SK-N-SH treated with all-trans-retinoic acid at 6 μM for 48 hours (cell line): ENCODE data around the gene GAR1.

Source experiments
- ARNTL ChIP-seq: fragments of 450-650 bp; formaldehyde crosslinking; IDR thresholded peaks from 2 replicates; pipeline ENCODE4 v1.5.0; 2020; ENCODE audit warnings: low read depth, mild to moderate bottlenecking, moderate library complexity, borderline replicate concordance
- CSDC2 ChIP-seq: fragments of 250-450 bp; sonication (Bioruptor Pico); IDR thresholded peaks from 2 replicates; pipeline ENCODE4 v1.5.0; 2020; ENCODE audit warnings: mild to moderate bottlenecking, moderate library complexity
- PATZ1 ChIP-seq: fragments of 250-450 bp; sonication (Bioruptor Pico); IDR thresholded peaks from 2 replicates; pipeline ENCODE4 v1.8.0; 2020; ENCODE audit warnings: mild to moderate bottlenecking, moderate library complexity, borderline replicate concordance
- ZFP3 ChIP-seq: fragments of 250-450 bp; sonication (Bioruptor Pico); IDR thresholded peaks from 2 replicates; pipeline ENCODE4 v1.5.0; 2020; ENCODE audit warnings: mild to moderate bottlenecking, moderate library complexity
- TF ChIP-seq, protein P1 (sequence below): fragments of 250-450 bp; sonication (Bioruptor Pico); IDR thresholded peaks from 2 replicates; pipeline ENCODE4 v1.5.1; 2021; ENCODE audit warnings: mild to moderate bottlenecking, moderate library complexity
- TF ChIP-seq, protein P2 (sequence below): fragments of 250-450 bp; sonication (Bioruptor Pico); IDR thresholded peaks from 2 replicates; pipeline ENCODE4 v1.5.1; 2020; ENCODE audit warnings: low read depth, mild to moderate bottlenecking, moderate library complexity

GRCh38 chr4:109820563-109820962, 5.0 kb downstream of the GAR1 start:
- TF ChIP-seq ARNTL (CRISPR knock-in tag) (no peak), PATZ1 (CRISPR knock-in tag) (no peak), CSDC2 (CRISPR knock-in tag) (no peak), ZFP3 (CRISPR knock-in tag) (no peak)
- TF ChIP-seq, protein P1, sequence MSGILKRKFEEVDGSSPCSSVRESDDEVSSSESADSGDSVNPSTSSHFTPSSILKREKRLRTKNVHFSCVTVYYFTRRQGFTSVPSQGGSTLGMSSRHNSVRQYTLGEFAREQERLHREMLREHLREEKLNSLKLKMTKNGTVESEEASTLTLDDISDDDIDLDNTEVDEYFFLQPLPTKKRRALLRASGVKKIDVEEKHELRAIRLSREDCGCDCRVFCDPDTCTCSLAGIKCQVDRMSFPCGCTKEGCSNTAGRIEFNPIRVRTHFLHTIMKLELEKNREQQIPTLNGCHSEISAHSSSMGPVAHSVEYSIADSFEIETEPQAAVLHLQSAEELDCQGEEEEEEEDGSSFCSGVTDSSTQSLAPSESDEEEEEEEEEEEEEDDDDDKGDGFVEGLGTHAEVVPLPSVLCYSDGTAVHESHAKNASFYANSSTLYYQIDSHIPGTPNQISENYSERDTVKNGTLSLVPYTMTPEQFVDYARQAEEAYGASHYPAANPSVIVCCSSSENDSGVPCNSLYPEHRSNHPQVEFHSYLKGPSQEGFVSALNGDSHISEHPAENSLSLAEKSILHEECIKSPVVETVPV (CRISPR knock-in tag), result no peak
- TF ChIP-seq, protein P2, sequence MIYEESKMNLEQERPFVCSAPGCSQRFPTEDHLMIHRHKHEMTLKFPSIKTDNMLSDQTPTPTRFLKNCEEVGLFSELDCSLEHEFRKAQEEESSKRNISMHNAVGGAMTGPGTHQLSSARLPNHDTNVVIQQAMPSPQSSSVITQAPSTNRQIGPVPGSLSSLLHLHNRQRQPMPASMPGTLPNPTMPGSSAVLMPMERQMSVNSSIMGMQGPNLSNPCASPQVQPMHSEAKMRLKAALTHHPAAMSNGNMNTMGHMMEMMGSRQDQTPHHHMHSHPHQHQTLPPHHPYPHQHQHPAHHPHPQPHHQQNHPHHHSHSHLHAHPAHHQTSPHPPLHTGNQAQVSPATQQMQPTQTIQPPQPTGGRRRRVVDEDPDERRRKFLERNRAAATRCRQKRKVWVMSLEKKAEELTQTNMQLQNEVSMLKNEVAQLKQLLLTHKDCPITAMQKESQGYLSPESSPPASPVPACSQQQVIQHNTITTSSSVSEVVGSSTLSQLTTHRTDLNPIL (CRISPR knock-in tag), result no peak
